Fibroblast of lung (primary cell): ENCODE results near the gene C10orf90. TPM values are rescaled to one million over a fixed set of nuclear protein-coding genes. Genes with fewer than 3 reads are reported as not detected.
A peak's percentile ranks its signal among the peaks of the same experiment; 100 is the strongest.

ENCODE experiments used
- DNase-seq, 2 donors: peaks; one replicate each; pipeline versions ENCODE4 v3.0.0 to v3.0.0-alpha.2; 2010; ENCODE audit warnings: low read depth in 2 of 2
- H2AFZ ChIP-seq: 2 replicates; pipeline ENCODE4 v1.5.1; 2012; ENCODE audit warnings: low read length, control low read depth, inconsistent platforms
- H3K27ac ChIP-seq: 2 replicates; pipeline ENCODE4 v1.5.1; 2011; ENCODE audit warnings: low read length, control low read depth; ENCODE audit not compliant: insufficient read depth
- H3K27me3 ChIP-seq: 2 replicates; pipeline ENCODE4 v1.5.1; 2011; ENCODE audit warnings: mild to moderate bottlenecking, low read length; ENCODE audit not compliant: control insufficient read depth, insufficient read depth
- H3K36me3 ChIP-seq: 2 replicates; pipeline ENCODE4 v1.5.1; 2011; ENCODE audit warnings: low read length; ENCODE audit not compliant: control insufficient read depth, insufficient read depth
- H3K4me1 ChIP-seq: 2 replicates; pipeline ENCODE4 v1.5.1; 2011; ENCODE audit warnings: low read length; ENCODE audit not compliant: control insufficient read depth, insufficient read depth; ENCODE audit errors: extremely low read depth
- H3K4me2 ChIP-seq: 2 replicates; pipeline ENCODE4 v1.5.1; 2011; ENCODE audit warnings: low read length, control low read depth; ENCODE audit not compliant: insufficient read depth; ENCODE audit errors: extremely low read depth
- H3K4me3 ChIP-seq, 4 experiments: fragments of 200-600 bp in 1 of 4; sonication (generic) in 1 of 4; replicated peaks in 1 of 4; 2 replicates each; pipeline ENCODE4 v1.5.1; 2011 to 2016; ENCODE audit warnings: low read length in 4 of 4, low read depth in 3 of 4, mild to moderate bottlenecking in 3 of 4, control low read depth in 2 of 4, inconsistent platforms in 1 of 4, mixed read lengths in 1 of 4; ENCODE audit not compliant: insufficient read depth in 1 of 4; ENCODE audit errors: control extremely low read depth in 1 of 4
- H3K79me2 ChIP-seq: 2 replicates; pipeline ENCODE4 v1.5.1; 2012; ENCODE audit warnings: mild to moderate bottlenecking, low read length, inconsistent platforms; ENCODE audit not compliant: control insufficient read depth, insufficient read depth
- H3K9ac ChIP-seq: 2 replicates; pipeline ENCODE4 v1.5.1; 2011; ENCODE audit warnings: mild to moderate bottlenecking, low read length, control low read depth; ENCODE audit not compliant: insufficient read depth
- H3K9me3 ChIP-seq: 2 replicates; pipeline ENCODE4 v1.5.1; 2012; ENCODE audit warnings: low read depth, low read length; ENCODE audit not compliant: control insufficient read depth, insufficient read depth
- H4K20me1 ChIP-seq: 2 replicates; pipeline ENCODE4 v1.5.1; 2011; ENCODE audit warnings: low read length; ENCODE audit not compliant: control insufficient read depth, insufficient read depth; ENCODE audit errors: extremely low read depth
- EZH2 ChIP-seq: IDR thresholded peaks from 2 replicates; pipeline ENCODE4 v1.5.1; 2012; ENCODE audit warnings: low read length, control low read depth, mild to moderate bottlenecking; ENCODE audit errors: missing control alignments
- polyA plus RNA-seq, 2 donors: library from polyadenylated mRNA; depleted of rRNA in 1 of 2; stranded (reverse) in 1 of 2; unstranded in 1 of 2; fragments of >200 nt; gene quantifications; 2 replicates each; pipeline ENCODE4 v1.2.1, GENCODE V29; 2011 to 2012; ENCODE audit warnings: missing spikeins in 1 of 2
- total RNA-seq: library from RNA; depleted of rRNA; stranded (reverse); fragments of >200 nt; gene quantifications from 2 replicates; pipeline ENCODE4 v1.2.1, GENCODE V29; 2014
- TF ChIP-seq, protein P1 (sequence below), 2 donors: IDR thresholded peaks in 1 of 2; conservative IDR thresholded peaks in 1 of 2; 1 replicate in 1 of 2; 2 replicates in 1 of 2; pipeline ENCODE4 v1.5.1; 2011 to 2012; ENCODE audit warnings: low read length in 2 of 2, control low read depth in 1 of 2, inconsistent platforms in 1 of 2, low read depth in 1 of 2, mild to moderate bottlenecking in 1 of 2

C10orf90 gene
- total and polyA plus RNA-seq, 2 donors (not counting 1 experiment from before 2014, with no cell fraction given), result 0.17 to 0.65 TPM

DNA sequence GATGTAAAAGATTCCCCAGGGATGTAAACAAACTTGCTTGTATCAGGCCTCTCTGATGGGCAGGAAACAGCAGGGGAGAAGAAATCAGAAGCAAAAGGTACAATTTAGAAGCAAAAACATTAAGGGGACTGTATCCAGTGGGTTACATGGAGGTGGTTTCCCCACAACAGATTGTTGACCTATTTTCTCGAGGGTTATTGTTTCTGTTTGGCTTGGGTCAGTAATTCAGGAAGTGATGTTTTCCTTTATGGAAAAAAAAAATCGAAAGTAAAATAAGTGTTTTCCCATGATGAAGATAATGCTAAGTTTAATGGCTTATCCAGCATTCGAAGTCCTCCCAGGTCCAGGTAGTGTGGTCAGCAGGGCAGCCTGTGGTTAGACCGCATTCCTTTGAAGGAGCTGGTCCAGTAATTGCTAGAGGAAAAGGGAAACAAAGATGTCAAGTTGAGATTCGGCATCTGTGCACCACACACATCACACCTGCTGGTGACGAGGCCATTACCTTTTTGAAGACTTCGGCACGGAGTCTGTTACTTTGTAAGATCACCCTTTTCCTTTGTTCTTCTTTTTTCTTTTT, 244.9 kb downstream of the C10orf90 start:
- Histone ChIP-seq H3K27ac (no peak overlapping the region), H3K27me3 (no peaks in the 10 kb centered on the region), H3K9me3 (no peaks in the 10 kb centered on the region), H3K9ac (no peak overlapping the region), H3K4me2 (no peak overlapping the region), H3K79me2 (no peaks in the 10 kb centered on the region), H4K20me1 (no peaks in the 10 kb centered on the region), H3K36me3 (no peaks in the 10 kb centered on the region), H3K4me1 (peaks cover 2% of the 10 kb centered on the region), H2AFZ (no peak overlapping the region), H3K4me3 (no peak overlapping the region)
- DNase-seq, result peak in 1 of 2 donors; percentile 40
- TF ChIP-seq EZH2, result no peak
- TF ChIP-seq, protein P1, sequence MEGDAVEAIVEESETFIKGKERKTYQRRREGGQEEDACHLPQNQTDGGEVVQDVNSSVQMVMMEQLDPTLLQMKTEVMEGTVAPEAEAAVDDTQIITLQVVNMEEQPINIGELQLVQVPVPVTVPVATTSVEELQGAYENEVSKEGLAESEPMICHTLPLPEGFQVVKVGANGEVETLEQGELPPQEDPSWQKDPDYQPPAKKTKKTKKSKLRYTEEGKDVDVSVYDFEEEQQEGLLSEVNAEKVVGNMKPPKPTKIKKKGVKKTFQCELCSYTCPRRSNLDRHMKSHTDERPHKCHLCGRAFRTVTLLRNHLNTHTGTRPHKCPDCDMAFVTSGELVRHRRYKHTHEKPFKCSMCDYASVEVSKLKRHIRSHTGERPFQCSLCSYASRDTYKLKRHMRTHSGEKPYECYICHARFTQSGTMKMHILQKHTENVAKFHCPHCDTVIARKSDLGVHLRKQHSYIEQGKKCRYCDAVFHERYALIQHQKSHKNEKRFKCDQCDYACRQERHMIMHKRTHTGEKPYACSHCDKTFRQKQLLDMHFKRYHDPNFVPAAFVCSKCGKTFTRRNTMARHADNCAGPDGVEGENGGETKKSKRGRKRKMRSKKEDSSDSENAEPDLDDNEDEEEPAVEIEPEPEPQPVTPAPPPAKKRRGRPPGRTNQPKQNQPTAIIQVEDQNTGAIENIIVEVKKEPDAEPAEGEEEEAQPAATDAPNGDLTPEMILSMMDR (conservative IDR thresholded peaks at IDR 0.05 in 1 of 2, IDR thresholded peaks at IDR 0.05 in 1 of 2; ENCODE audit: low read depth in 1 of 2, low read length in 2 of 2), result no peak

DNA sequence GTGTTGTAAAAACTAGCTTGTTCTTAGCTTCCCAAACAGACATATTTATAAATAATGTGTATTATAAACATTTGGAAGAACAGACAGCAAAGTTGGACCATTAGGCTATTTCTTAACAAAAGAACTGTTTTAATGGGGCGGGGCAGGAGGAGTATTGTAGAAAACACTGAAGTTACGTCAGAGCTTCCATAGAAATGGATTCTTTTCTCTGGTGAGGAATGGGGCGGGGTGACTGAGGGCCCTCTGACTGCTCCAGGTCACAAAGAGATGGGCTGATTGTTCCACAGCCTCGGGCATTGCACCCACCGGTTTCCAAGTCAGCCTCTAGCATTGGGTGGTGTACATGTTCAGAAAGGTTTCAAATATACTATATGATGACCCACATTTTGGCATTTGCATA, 245.5 kb downstream of the C10orf90 start:
- Histone ChIP-seq H3K4me2 (no peak overlapping the region), H2AFZ (no peak overlapping the region), H3K4me1 (peaks cover 2% of the 10 kb centered on the region), H3K27me3 (no peaks in the 10 kb centered on the region), H3K9me3 (no peaks in the 10 kb centered on the region), H4K20me1 (no peaks in the 10 kb centered on the region), H3K36me3 (no peaks in the 10 kb centered on the region), H3K27ac (no peak overlapping the region), H3K79me2 (no peaks in the 10 kb centered on the region), H3K9ac (no peak overlapping the region), H3K4me3 (no peak overlapping the region)
- no peak for TF ChIP-seq EZH2
- TF ChIP-seq, protein P1 (conservative IDR thresholded peaks at IDR 0.05 in 1 of 2, IDR thresholded peaks at IDR 0.05 in 1 of 2; ENCODE audit: low read depth in 1 of 2, low read length in 2 of 2), result no peak
- DNase-seq, result no peak

DNA sequence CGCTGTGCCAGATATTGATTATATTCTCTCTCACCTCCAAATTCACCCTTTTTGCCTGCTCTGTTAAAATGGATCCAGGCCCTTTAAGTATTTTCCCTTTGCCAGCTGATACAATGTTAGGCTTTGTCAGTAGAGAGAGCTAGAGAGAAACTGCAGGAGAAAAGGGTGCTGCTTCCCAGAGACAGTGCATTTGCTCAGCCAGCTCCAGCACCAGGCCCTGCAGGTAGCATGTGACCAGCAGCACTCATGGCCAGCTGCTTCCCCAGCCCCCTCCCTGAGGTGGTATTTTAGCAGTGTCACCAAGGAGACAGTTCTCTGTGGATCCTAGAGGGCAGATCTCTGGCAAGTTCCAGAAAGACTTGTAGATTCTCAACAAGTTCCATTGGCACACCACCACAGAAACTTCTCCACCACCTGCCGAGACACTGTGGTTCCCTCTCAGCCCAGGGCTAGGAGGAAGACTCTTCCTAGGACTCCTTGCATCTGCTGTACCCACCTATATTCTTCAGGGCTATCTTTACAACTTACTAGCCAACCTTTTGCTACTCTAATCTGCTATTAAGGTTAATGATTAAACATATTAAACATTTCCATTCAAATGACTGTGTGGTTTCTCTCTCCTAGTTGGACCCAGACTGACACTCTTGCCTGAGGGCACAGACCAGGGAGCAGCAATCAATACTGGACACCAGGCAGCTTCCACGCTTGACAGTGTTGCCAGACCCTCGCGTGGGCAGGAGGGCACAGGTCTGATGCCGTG, 246.6 kb downstream of the C10orf90 start:
- Histone ChIP-seq H3K4me1 (peaks cover 2% of the 10 kb centered on the region), H3K27me3 (no peaks in the 10 kb centered on the region), H3K4me2 (no peak overlapping the region), H3K36me3 (no peaks in the 10 kb centered on the region), H3K79me2 (no peaks in the 10 kb centered on the region), H2AFZ (no peak overlapping the region), H3K4me3 (no peak overlapping the region), H3K27ac (no peak overlapping the region), H3K9ac (no peak overlapping the region), H3K9me3 (no peaks in the 10 kb centered on the region), H4K20me1 (no peaks in the 10 kb centered on the region)
- no peak for TF ChIP-seq EZH2
- TF ChIP-seq, protein P1 (conservative IDR thresholded peaks at IDR 0.05 in 1 of 2, IDR thresholded peaks at IDR 0.05 in 1 of 2; ENCODE audit: low read depth in 1 of 2, low read length in 2 of 2), result no peak
- no peak for DNase-seq
